ENCODE data around the gene IL17RB.

GRCh38 chr3:53899750-53900149, 53.4 kb downstream of the IL17RB start:
- TF ChIP-seq POLR2A (IDR thresholded peaks at IDR 0.05) = no peak
- no peak for TF ChIP-seq CTCF (IDR thresholded peaks at IDR 0.05)

Measured in tibial nerve (tissue), 3 donors.